Right renal pelvis (tissue), 4 donors: ENCODE measurements around the gene LRRC3. TPM values are rescaled to one million over a fixed set of nuclear protein-coding genes. Genes with fewer than 3 reads are reported as not detected.
"Not testable (repeated sequence)": the region's sequence is repeated elsewhere in the genome, so short reads cannot be mapped to it uniquely, and the experiment has no call there.

Source experiments
- DNase-seq, 4 donors: peaks; one replicate each; pipeline ENCODE4 v3.0.0-alpha.2; 2013; ENCODE audit warnings: low read depth in 4 of 4, low spot score in 3 of 4, missing footprints in 1 of 4
- polyA plus RNA-seq, 4 donors: library from polyadenylated mRNA; unstranded; fragments of 120-200 nt; gene quantifications; one replicate each; pipeline ENCODE4 v1.2.1, GENCODE V29; 2013; ENCODE audit not compliant: insufficient read length in 4 of 4

LRRC3 gene
- polyA plus RNA-seq, 4 donors = 4.3 to 5.4 (median 4.9) TPM

DNA sequence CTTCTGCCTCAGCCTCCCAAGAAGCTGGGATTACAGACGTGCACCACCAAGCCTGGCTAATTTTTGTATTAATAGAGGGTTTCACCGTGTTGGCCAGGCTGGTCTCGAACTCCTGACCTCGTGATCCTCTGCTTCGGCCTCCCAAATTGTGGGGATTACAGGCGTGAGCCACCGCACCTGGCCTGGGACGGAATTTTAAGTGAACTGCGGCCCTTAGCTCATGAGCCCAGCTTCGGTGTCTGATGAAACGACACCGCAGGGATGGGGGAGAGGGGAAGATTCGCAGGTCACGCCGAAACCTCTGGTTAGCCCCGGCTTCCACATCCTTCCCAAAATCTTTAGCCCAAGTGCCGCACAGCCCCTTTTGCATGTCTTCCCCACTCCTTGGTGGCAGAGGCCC lies 39.1 kb downstream of the LRRC3 start:
- no peak for DNase-seq

DNA sequence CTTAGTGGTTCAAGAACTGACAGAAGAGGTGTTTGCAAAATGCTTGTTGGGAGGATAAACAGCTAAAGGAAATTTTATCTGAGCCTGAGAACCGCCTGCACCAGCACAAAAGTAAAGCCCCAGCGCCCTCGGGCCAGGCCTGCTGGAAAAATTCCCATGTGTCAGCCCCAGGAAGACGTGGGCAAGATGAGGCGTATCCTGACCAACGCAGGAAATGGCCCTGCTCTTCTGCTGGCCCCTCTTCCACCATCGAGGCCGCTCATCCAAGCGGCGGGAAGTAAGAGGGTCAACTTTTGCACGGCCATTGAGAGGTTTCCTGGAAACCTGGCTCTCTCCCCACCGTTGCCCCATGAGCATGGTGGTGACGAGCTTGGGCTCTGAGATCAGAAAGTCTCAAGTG lies 39.6 kb downstream of the LRRC3 start:
- DNase-seq = no peak

DNA sequence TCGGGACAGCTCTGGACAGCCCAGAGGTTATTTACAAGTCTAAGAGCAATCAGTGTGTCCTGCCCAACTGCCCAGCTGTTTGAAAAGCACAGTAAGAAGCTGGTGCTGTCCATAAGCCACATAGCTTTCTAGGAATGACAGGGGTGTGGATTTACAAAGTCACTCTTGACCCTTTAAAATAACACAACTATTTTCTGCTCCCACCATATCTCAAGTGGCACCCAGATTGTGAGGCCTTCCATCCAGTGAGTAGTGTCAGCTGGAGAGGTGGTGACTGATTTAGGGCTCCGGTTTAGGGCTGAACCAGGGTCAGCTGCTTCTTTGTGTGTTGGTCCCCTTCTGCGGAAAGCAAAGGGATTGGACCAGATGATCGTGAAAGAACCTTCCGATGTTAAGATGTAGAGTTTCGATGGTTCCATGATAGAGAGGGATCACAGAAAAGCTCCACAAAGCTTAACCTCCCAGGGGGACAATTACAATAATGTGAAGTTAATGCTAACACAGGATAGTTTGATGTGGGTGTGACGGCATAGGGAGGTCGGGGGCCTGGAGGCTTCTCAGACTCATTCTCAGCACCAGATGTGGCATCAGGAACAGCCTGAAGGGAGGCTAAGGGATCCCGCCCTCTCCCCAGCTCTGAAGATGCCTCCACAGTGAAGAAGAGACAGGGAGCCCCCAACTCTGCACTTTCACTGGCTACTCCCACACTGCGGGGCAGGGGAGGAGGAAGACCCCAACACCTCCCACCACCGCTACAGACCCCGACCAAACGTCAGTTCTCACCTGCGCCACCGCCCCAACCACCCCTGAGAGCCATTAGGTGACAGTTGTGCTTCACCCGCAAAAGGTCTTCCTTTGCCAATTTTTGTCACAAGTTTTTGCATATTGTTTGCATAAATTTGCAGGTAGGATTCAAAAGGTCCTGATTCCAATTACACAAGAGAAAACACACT lies 40.6 kb downstream of the LRRC3 start:
- DNase-seq = no peak

DNA sequence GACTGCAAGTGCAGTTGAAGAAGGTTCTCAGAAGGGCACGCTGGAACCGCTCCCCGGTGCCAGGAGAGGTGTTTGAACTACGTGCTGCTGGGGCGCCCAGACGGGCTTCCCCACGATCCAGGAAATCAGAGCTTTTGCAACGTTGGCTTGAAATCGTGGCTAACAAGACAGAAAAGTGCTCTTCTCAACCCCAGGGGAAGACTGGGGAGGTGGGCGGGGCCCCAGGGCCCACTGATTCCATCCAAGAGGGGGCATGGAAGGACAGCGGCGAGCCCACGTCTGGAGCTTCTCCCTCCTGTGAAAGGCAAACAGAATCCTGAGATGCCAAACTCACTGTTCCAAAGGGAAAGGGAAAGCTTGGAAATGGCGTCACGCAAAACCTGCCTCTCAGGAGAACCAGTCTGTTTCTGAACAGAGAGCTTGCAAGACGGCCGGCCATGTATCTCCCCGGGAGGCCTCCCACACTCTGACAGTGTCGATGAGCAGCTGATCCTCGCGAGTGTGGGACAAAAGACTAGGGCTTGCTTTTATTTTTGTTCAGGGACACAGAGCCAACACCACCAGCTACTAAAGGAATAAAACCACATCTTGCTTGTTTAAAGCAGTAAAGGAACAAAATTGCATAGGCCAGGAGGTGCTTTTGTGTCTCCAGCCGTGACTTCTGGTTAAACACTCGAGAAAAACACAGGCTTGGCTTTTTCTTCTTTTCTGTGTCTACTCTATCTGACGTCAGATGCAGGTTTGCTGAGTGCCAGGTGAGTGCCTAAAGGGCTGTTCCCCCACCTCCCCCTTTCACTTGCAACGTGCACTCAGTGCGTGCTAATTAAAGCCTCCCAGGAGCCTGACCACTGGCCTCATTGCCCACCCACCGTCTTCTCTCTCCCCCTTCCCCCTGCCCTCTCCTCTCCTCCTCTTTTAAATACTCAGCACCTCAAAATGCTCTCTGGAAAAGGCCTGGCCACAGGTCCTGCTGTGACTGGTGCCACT lies 41.5 kb downstream of the LRRC3 start:
- DNase-seq = no peak

DNA sequence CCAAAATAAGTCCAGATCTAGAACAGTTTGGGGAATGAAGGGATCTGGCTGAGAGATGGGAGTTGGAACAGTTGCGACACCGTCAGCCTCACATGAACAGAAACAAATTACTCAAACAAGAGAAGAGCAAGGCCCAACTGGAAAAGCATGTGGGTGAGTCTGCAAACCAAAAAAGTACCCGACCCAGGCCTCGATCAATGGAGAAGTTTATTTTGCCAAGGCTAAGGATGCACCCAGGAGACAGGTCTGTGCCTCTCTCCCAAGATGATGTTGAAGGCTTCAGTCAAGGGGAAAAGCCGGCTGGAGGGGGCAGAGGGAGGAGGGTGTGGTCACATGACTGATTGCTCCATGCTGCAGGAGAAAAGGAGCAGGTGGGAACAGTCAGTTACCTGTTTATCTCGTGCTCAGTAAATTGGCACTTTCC lies 42.4 kb downstream of the LRRC3 start:
- DNase-seq = no peak

DNA sequence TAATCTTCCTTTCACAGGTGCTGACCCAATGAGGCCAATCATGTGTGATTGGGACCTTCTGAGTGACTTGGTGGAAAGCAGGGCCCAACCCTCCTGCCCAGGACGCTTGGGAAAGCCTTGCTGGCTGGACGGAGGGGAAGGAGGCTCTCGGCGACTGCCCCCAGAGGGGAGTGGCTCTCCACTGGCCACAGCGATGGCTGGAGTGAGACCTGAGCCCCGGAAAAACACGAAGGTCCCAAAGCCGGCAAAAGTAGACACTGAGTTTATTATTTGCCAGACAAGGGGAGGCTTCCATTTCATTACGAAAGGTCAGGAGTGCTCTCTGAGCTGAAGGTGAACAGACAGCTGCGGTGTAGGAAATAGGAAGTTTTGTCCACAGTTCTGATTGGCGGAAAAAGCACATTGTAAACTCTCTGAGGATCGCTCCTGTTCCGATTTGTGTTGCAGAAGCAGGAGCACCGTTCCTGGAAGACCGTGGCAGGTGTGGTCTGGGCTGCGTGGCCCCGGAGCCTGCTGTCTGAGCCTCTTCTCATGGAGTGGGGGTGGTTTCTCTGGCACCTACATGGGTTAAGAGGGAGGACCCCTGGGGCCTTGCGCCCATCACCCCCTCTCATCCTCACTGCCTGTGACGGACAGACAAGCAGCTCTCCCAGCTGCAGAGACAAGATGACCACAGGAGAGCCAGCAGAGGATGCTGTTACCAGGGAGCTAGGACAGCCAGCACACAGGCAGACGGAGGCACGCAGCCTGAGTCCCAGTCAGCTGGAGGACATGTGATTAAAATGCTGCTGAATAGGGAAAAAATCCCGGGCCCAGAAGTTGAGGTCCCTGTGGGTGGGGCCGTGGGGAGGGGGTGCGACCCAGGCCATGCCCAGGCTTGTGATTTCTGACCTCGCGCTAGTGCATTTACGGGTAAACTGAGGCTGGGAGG lies 43.2 kb downstream of the LRRC3 start:
- DNase-seq = no peak

DNA sequence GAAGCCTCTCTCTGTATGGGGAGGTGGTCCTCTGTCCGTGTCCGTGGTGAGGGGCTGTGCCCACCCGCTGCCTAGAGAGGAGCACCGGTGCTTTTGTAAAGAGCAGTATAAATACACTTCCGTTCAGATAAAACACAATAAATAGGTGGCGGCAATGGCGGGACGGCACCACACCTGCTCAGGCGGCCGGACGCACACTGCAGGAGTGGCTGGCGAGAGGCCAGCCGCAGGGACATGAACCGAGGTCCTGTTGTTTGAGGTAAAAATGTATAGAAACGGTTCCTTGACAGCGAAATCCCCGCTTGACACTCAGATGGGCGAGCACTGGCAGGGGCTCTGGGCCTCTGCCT lies 43.9 kb downstream of the LRRC3 start:
- no peak for DNase-seq

DNA sequence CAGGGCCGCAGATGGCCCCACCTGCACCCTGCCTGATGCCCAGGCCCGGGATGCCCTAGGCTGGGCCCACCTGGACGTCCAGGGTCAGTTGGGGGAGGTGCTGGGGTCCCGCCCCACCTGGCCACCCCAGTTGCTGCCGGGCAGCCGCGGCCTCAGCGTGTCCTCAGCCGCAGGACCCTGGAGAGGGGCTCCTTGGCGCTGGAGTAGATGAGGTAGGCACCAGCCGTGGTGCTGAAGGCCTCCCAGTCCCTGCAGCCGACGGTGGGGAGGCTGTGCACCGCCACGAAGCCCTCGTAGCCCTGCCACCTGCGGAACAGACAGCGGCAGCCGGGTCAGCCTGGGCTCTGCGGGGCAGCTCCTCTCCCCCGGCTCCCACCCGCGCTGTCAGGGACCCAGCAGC lies 44.3 kb downstream of the LRRC3 start:
- DNase-seq = no peak

DNA sequence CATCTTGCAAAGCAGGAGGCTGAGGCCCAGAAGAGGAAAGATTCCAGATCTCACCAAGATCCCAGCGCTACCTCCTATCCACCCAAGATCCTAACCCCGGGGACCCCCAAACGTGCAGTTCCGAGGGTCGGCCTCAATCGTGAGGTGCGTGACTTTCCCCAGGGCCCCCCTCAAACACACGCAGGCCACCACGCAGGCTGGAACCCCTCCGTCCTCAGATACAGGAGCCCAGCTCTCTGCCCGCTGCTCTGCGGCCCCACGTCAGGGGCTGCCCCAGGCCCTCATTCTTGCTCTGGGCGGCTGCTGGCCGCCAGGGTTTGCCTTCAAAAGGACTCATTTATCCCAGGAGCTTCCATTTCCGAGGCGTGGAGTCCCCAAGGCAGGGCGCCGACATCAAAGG lies 44.8 kb downstream of the LRRC3 start:
- DNase-seq = no peak

DNA sequence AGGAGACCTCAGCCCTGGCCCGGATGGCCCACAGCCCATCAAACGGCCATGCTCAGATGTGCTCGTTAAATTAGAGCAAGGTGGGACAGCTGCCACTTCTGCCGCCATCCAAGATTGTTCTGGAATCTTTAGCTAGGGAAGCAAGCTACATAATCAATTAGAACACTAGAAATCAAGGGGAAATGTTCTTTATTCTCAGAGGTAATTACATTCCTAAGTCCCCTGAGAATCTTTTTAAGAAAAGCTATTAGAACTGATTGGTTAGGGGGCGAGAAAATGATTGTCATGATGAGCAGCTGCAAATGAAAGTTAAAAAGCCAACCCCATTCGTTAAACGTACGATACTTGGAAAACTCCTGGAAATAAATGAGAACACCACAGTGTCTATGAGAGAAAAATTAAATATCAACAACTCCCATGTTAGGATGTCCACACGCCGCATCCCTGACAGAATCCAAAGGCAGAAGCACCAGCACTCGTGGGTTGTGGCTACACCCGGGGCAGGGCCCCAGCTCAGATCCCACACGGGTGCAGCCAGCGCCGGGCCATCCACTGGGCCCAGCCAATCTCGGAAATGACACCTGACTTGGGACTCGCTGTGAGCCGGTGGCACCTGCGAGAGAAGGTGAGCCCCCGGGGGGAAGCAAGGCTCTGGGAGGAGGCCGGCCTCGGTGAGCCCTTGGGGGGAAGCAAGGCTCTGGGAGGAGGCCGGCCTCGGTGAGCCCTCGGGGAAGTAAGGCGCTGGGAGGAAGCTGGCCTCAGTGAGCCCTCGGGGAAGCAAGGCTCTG lies 47.1 kb downstream of the LRRC3 start:
- DNase-seq = no peak

DNA sequence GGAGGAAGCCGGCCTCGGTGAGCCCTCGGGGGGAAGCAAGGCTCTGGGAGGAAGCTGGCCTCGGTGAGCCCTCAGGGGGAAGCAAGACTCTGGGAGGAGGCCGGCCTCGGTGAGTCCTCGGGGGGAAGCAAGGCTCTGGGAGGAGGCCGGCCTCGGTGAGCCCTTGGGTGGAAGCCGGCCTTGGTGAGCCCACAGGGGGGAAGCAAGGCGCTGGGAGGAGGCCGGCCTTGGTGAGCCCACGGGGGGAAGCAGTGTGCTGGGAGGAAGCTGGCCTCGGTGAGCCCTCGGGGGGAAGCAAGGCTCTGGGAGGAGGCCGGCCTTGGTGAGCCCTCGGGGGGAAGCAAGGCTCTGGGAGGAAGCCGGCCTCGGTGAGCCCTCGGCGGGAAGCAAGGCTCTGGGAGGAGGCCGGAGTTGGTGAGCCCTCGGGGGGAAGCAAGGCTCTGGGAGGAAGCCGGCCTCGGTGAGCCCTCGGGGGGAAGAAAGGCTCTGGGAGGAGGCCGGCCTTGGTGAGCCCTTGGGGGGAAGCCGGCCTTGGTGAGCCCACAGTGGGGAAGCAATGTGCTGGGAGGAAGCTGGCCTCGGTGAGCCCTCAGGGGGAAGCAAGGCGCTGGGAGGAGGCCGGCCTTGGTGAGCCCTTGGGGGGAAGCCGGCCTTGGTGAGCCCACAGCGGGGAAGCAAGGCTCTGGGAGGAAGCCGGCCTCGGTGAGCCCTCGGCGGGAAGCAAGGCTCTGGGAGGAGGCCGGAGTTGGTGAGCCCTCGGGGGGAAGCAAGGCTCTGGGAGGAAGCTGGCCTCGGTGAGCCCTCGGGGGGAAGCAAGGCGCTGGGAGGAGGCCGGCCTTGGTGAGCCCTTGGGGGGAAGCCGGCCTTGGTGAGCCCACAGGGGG lies 47.9 kb downstream of the LRRC3 start:
- DNase-seq = not testable (repeated sequence)

DNA sequence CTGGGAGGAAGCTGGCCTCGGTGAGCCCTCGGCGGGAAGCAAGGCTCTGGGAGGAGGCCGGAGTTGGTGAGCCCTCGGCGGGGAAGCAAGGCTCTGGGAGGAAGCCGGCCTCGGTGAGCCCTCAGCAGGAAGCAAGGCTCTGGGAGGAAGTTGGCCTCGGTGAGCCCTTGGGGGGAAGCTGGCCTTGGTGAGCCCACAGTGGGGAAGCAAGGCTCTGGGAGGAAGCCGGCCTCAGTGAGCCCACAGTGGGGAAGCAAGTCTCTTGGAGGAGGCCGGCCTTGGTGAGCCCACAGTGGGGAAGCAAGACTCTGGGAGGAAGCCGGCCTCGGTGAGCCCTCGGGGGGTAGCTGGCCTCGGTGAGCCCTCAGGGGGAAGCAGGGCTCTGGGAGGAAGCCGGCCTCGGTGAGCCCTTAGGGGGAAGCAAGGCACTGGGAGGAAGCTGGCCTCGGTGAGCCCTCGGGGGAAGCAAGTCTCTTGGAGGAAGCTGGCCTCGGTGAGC lies 48.6 kb downstream of the LRRC3 start:
- DNase-seq = no peak

DNA sequence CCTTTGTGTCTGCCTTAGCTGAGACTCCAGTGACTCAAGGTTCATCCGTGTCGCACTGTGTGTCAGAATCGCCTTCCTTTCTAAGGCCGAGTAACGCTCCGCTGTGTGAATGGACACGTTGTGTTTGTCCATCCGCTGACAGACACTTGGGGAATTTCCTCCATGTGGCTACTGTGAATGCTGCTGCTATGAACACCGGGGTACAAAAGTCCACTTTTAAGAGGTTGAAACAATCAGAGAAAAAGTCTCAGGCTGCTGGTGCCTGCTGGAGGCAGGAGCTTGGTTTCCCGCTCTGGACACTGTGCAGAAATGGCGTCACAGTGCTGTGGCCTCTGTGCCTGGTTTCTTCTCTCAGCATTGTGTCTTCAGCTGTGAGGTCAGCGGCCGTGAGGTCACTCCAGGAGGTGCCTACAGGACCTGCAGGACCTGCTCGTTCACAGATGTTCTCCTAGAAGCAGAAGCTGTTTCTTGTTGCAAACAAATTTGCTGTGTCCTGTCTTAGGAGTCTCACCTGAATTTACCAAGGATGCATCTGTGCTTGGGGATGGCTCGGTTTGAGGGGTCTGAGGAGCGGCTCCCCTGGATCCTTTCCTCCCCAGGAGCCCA lies 50.5 kb downstream of the LRRC3 start:
- no peak for DNase-seq

DNA sequence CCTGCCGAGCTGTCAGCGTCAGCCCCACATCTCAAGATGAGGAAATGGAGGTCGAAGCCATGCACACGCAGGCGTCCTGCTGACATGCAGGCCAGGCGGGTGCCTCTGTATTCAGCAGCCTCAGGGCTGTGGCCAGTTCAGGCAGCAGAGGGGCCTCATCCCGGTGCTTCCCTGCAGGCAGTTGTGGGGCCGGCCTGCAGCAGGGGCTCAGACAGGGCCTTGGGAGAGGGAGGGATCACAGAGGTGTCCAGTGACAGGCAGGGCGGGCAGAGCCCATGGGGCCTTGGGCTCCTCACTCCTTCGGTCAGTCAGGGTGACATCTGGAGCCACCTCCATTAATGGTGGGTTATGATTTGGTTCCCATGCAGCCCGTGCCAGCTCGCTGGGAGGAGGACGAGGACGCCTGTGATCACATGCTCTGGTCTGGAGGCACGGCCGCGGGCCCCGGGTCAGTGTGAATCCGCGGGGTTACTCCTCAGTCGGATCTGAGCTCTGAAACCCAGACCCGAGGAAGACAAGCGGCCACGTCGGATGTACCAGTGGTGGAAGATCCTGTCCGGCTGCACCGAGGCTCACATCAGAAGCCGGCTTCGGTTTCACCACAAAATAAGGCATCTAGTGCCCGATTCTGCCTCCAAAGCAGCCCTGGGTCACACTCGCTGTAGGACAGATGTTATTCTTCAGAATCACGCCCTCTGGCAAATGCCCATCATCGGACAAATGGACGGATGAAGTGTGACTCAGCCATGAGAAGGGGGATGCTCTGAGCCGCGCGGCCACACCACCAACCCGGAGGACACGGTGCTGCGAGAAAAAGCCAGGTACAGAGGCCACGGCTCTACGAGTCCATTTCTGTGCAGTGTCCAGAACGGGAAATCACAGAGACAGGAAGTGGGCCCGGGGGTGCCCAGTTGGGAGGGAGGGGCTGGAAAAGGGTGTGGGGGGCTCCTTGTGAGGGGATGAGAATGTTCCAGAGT lies 51.3 kb downstream of the LRRC3 start:
- DNase-seq = no peak

DNA sequence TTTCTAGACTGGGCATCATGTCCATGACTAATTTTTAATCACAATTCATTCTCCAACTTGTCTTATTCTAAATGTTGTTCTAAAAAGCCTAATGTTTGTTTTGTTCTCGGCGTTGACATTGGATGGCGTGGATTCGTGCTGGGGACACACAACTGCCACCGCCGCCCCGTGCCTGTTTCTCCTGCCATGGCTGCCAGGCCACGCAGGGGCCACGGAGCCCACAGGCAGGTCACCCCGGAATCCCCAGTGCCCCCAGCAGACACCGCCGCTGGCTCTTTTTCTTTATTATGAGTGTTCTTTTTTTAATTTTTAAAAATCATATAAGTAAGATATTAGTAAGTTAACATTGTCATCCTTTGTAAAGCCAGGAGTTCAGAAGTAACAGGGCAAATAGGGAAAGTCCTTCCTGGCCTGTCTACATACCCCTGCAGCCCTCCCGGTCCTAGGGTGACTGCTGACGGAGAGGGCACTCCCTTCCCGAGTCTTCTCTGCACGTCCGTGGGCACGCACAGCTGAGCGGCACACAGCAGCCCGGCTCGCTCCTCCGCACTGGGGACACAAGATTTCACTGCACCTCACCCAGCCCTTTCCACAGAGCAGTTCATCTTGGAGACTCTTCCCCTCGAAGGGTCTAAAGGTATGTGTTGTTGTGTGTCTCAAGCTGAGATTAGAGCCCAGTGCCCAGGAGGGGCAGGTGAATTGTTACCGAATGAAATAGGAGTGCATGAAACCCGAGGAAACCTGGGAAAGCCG lies 52.5 kb downstream of the LRRC3 start:
- no peak for DNase-seq

DNA sequence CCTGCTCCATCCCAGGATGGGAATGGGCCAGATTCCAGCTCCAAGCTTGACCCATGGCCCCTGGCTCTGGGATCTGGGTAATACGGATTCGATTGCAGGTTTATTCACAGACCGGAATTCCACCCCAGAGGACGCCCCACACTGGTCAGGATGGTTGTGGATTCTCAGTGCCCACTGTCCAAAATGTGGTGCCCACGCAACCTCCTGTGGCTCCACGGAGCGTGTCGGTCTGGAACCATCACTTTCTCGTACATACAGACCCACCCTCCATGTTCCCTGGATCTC lies 53.1 kb downstream of the LRRC3 start:
- DNase-seq = no peak
